H1 (cell line): ENCODE measurements around the gene SCN3A. TPM values are rescaled to one million over a fixed set of nuclear protein-coding genes. Genes with fewer than 3 reads are reported as not detected.

Experiments used
- CTCF ChIA-PET: fragments of 300-600 bp; sonication (Branson Sonifier 250); formaldehyde crosslinking; loops from one replicate; lab custom pipeline; 2021; ENCODE audit not compliant: partially characterized antibody; lab: Charles Lee
- POLR2A ChIA-PET: fragments of 300-600 bp; sonication (Branson Sonifier 250); formaldehyde crosslinking; loops from one replicate; lab custom pipeline; 2021; ENCODE audit warnings: inconsistent platforms; ENCODE audit not compliant: partially characterized antibody; lab: Charles Lee
- DNase-seq, 2 experiments: peaks; one replicate each; pipeline versions ENCODE4 v3.0.0 to v3.0.0-alpha.2; 2010 to 2022; ENCODE audit warnings: low spot score in 2 of 2, low read depth in 1 of 2, mixed read lengths in 1 of 2
- FAIRE-seq: peaks from 2 replicates; lab custom pipeline; 2011; peaks lifted over from hg19 to GRCh38; lab: Jason Lieb, UNC
- H2AFZ ChIP-seq: 2 replicates; pipeline ENCODE4 v1.8.1; 2012; ENCODE audit warnings: low read length, inconsistent platforms
- H2AK5ac ChIP-seq: 2 replicates; pipeline ENCODE4 v1.6.1; 2013; ENCODE audit warnings: low read depth, low read length
- H2BK120ac ChIP-seq: replicated peaks from 2 replicates; pipeline ENCODE3; 2013; ENCODE audit warnings: low read depth, low read length, inconsistent platforms
- H2BK12ac ChIP-seq: 2 replicates; pipeline ENCODE4 v1.6.1; 2013; ENCODE audit warnings: low read depth, low read length
- H2BK15ac ChIP-seq: 2 replicates; pipeline ENCODE4 v1.6.1; 2013; ENCODE audit warnings: low read length
- H2BK20ac ChIP-seq: 2 replicates; pipeline ENCODE4 v1.6.1; 2013; ENCODE audit warnings: low read length
- H2BK5ac ChIP-seq: 2 replicates; pipeline ENCODE4 v1.6.1; 2013; ENCODE audit warnings: low read depth, low read length
- H3K14ac ChIP-seq: 2 replicates; pipeline ENCODE4 v1.6.1; 2013; ENCODE audit warnings: inconsistent platforms; ENCODE audit not compliant: insufficient read length
- H3K18ac ChIP-seq: 2 replicates; pipeline ENCODE4 v1.6.1; 2013; ENCODE audit warnings: low read length; ENCODE audit errors: extremely low read depth
- H3K23ac ChIP-seq: 2 replicates; pipeline ENCODE4 v1.6.1; 2013; ENCODE audit warnings: inconsistent platforms; ENCODE audit not compliant: insufficient read length
- H3K23me2 ChIP-seq: 2 replicates; pipeline ENCODE4 v1.6.1; 2013; ENCODE audit warnings: low read depth, low read length
- H3K27ac ChIP-seq: 2 replicates; pipeline ENCODE4 v1.6.1; 2011; ENCODE audit warnings: low read depth, low read length, inconsistent platforms
- H3K27me3 ChIP-seq, 4 experiments: replicated peaks in 1 of 4; 1 replicate in 1 of 4; 2 replicates in 3 of 4; pipeline versions ENCODE4 v1.6.1 to v1.8.1; 2011 to 2013; ENCODE audit warnings: low read length in 3 of 4, mild to moderate bottlenecking in 3 of 4, inconsistent platforms in 2 of 4, mixed read lengths in 2 of 4, moderate library complexity in 1 of 4; ENCODE audit not compliant: control insufficient read depth in 3 of 4, insufficient read depth in 3 of 4; ENCODE audit errors: extremely low read depth in 1 of 4
- H3K36me3 ChIP-seq, 4 experiments: 2 replicates each; pipeline versions ENCODE4 v1.6.1 to v1.8.1; 2011 to 2013; ENCODE audit warnings: mild to moderate bottlenecking in 4 of 4, low read length in 3 of 4, moderate library complexity in 2 of 4, control low read depth in 1 of 4, inconsistent platforms in 1 of 4; ENCODE audit not compliant: insufficient read depth in 4 of 4, control insufficient read depth in 2 of 4
- H3K4ac ChIP-seq: replicated peaks from 2 replicates; pipeline ENCODE3; 2013; ENCODE audit warnings: low read length, low read depth, mixed read lengths, inconsistent platforms; ENCODE audit not compliant: insufficient read length
- H3K4me1 ChIP-seq, 4 experiments: replicated peaks in 1 of 4; 1 replicate in 1 of 4; 2 replicates in 3 of 4; pipeline versions ENCODE4 v1.6.1 to v1.8.1; 2011 to 2013; ENCODE audit warnings: low read length in 3 of 4, inconsistent platforms in 2 of 4, mixed read lengths in 1 of 4; ENCODE audit not compliant: insufficient read depth in 4 of 4, control insufficient read depth in 3 of 4
- H3K4me2 ChIP-seq, 2 experiments: 2 replicates each; pipeline versions ENCODE4 v1.6.1 to v1.8.1; 2011 to 2013; ENCODE audit warnings: low read depth in 2 of 2, low read length in 2 of 2, control low read depth in 1 of 2, inconsistent platforms in 1 of 2, mild to moderate bottlenecking in 1 of 2; ENCODE audit not compliant: insufficient read depth in 1 of 2
- H3K4me3 ChIP-seq, 4 experiments: fragments of 200-600, 300-600 bp in 1 of 4; sonication (generic), shearing (Covaris generic), sonication (Bioruptor Twin) in 1 of 4; 2 replicates each; pipeline versions ENCODE4 v1.5.1 to v1.8.1; 2011 to 2016; ENCODE audit warnings: low read length in 4 of 4, low read depth in 3 of 4, control low read depth in 2 of 4, inconsistent platforms in 2 of 4, mild to moderate bottlenecking in 2 of 4, mixed read lengths in 1 of 4, moderate library complexity in 1 of 4; ENCODE audit not compliant: insufficient read depth in 2 of 4; ENCODE audit errors: extremely low read depth in 1 of 4
- H3K56ac ChIP-seq: replicated peaks from 2 replicates; pipeline ENCODE3; 2013; ENCODE audit warnings: low read depth, mild to moderate bottlenecking, mixed read lengths, low read length, inconsistent platforms; ENCODE audit not compliant: insufficient read length
- H3K79me1 ChIP-seq: 2 replicates; pipeline ENCODE4 v1.6.1; 2013; ENCODE audit warnings: low read depth, low read length, control low read depth
- H3K79me2 ChIP-seq, 2 experiments: 2 replicates each; pipeline versions ENCODE4 v1.6.1 to v1.8.1; 2012 to 2013; ENCODE audit warnings: low read length in 2 of 2, mild to moderate bottlenecking in 2 of 2, inconsistent platforms in 1 of 2; ENCODE audit not compliant: insufficient read depth in 2 of 2, control insufficient read depth in 1 of 2
- H3K9ac ChIP-seq, 4 experiments: replicated peaks in 1 of 4; 1 replicate in 1 of 4; 2 replicates in 3 of 4; pipeline versions ENCODE4 v1.6.1 to v1.8.1; 2011 to 2013; ENCODE audit warnings: low read depth in 3 of 4, low read length in 3 of 4, control low read depth in 2 of 4, mild to moderate bottlenecking in 2 of 4, moderate library complexity in 2 of 4, inconsistent platforms in 1 of 4; ENCODE audit errors: extremely low read depth in 1 of 4
- H3K9me3 ChIP-seq, 2 experiments: 2 replicates each; pipeline versions ENCODE4 v1.6.1 to v1.8.1; 2012 to 2013; ENCODE audit warnings: mild to moderate bottlenecking in 2 of 2, moderate library complexity in 2 of 2, control low read depth in 1 of 2, inconsistent platforms in 1 of 2, low read depth in 1 of 2, low read length in 1 of 2, mixed read lengths in 1 of 2; ENCODE audit not compliant: insufficient read depth in 2 of 2
- H4K20me1 ChIP-seq, 2 experiments: replicated peaks in 1 of 2; 2 replicates each; pipeline versions ENCODE3 to v1.8.1; 2011 to 2013; ENCODE audit warnings: inconsistent platforms in 2 of 2, low read length in 2 of 2, mild to moderate bottlenecking in 1 of 2; ENCODE audit not compliant: insufficient read depth in 2 of 2, control insufficient read depth in 1 of 2
- H4K5ac ChIP-seq: 2 replicates; pipeline ENCODE4 v1.6.1; 2013; ENCODE audit warnings: low read length, low read depth, mixed read lengths, inconsistent platforms; ENCODE audit not compliant: insufficient read length
- H4K8ac ChIP-seq: 2 replicates; pipeline ENCODE4 v1.8.0; 2013; ENCODE audit warnings: mild to moderate bottlenecking, moderate library complexity, low read length, inconsistent platforms; ENCODE audit not compliant: insufficient read depth; ENCODE audit errors: extremely low read depth
- H4K91ac ChIP-seq: replicated peaks from 2 replicates; pipeline ENCODE3; 2013; ENCODE audit warnings: low read length, mixed read lengths, inconsistent platforms; ENCODE audit not compliant: insufficient read length
- SP4 ChIP-seq: IDR thresholded peaks from 2 replicates; pipeline ENCODE4 v1.6.1; 2012; ENCODE audit warnings: low read length, inconsistent platforms
- SRF ChIP-seq: IDR thresholded peaks from 2 replicates; pipeline ENCODE4 v1.6.1; 2011; ENCODE audit warnings: mild to moderate bottlenecking, low read depth, low read length, moderate library complexity
- ZNF274 ChIP-seq: IDR thresholded peaks from 2 replicates; pipeline ENCODE4 v1.7.0; 2012; ENCODE audit warnings: low read length, borderline replicate concordance; ENCODE audit errors: extremely low read depth
- WGBS, 2 experiments: shearing (Covaris generic) in 1 of 2; methylation state at CpG; one replicate each; pipeline versions ENCODE4 v1.1.6 to v1.1.7; 2013 to 2015; ENCODE audit warnings: low lambda C conversion rate in 2 of 2, mixed read lengths in 2 of 2, inconsistent platforms in 1 of 2, low coverage in 1 of 2, missing lambda C conversion rate in 1 of 2; ENCODE audit not compliant: insufficient replicate concordance in 2 of 2, insufficient coverage in 1 of 2, insufficient read length in 1 of 2; ENCODE audit errors: extremely low coverage in 1 of 2, missing lambda C conversion rate in 1 of 2; 5-methylcytosine and 5-hydroxymethylcytosine counted together
- polyA plus RNA-seq, 7 experiments: library from polyadenylated mRNA; depleted of rRNA in 3 of 7; stranded (reverse) in 5 of 7; unstranded in 2 of 7; fragments of >200 nt in 5 of 7; fragments of 200-250 nt in 2 of 7; gene quantifications; 1 replicate in 5 of 7; 2 replicates in 1 of 7; 4 replicates in 1 of 7; pipeline versions ENCODE4 v1.2.1 to v1.2.3, GENCODE V29; 2011 to 2013; ENCODE audit warnings: missing spikeins in 2 of 7, mixed read lengths in 2 of 7
- total RNA-seq: library from RNA; stranded (reverse); fragmentation: NEBNext Ultra II Directional; extraction: Animal tissue kit (Norgen Biotek cat#: 25700); gene quantifications from 2 replicates; pipeline ENCODE4 v1.2.1, GENCODE V29; 2021
- TF ChIP-seq, protein P1 (sequence below): IDR thresholded peaks from 2 replicates; pipeline ENCODE4 v1.6.1; 2011; ENCODE audit warnings: low read length, improper control_type of control experiment

Gene SCN3A
- total and polyA plus RNA-seq, 2 of the 8 experiments (the other 6 are each of a cell fraction or from before 2014, with no cell fraction given), result 0.02 TPM; not detected in 1

GRCh38 chr2:165193178-165193777, 10.6 kb downstream of the SCN3A start:
- Histone ChIP-seq H3K23me2 (no peaks in the 10 kb centered on the region), H3K79me1 (no peaks in the 10 kb centered on the region), H4K91ac (no peak overlapping the region), H3K27ac (no peak overlapping the region), H4K8ac (no peak overlapping the region), H2BK12ac (no peak overlapping the region), H3K9me3 (no peaks in the 10 kb centered on the region), H3K18ac (no peak overlapping the region), H2AK5ac (no peak overlapping the region), H3K36me3 (no peaks in the 10 kb centered on the region; a peak in 1 of 8 replicates), H3K23ac (no peak overlapping the region), H2BK15ac (no peak overlapping the region)
- DNase-seq (no peak), FAIRE-seq (no peak)
- TF ChIP-seq, protein P1, sequence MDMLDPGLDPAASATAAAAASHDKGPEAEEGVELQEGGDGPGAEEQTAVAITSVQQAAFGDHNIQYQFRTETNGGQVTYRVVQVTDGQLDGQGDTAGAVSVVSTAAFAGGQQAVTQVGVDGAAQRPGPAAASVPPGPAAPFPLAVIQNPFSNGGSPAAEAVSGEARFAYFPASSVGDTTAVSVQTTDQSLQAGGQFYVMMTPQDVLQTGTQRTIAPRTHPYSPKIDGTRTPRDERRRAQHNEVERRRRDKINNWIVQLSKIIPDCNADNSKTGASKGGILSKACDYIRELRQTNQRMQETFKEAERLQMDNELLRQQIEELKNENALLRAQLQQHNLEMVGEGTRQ, result no peak
- TF ChIP-seq SRF, result no peak
- TF ChIP-seq ZNF274, result no peak
- no peak for TF ChIP-seq SP4
- TF ChIP-seq, all 59 proteins: peak for 0
- H3K79me2 ChIP-seq, result no peaks in the 10 kb centered on the region
- no peak overlapping the region for H3K9ac ChIP-seq
- H2BK120ac ChIP-seq, result no peak overlapping the region
- ChIA-PET CTCF (interaction anchor here (0.5 to 1.2 kb wide), 2 partner anchors 160 to 176 kb away, joined by 4 to 5 read pairs; no protein-coding TSS in a partner anchor), POLR2A (no interaction called here)
- no peaks in the 10 kb centered on the region for H3K27me3 ChIP-seq
- H3K14ac ChIP-seq, result no peak overlapping the region
- no peak overlapping the region for H3K4me3 ChIP-seq
- no peak overlapping the region for H3K56ac ChIP-seq
- no peak overlapping the region for H2BK5ac ChIP-seq
- H3K4me1 ChIP-seq, result peaks cover 0 to 2% (median 0%) of the 10 kb centered on the region in 4 experiments; a peak in 1 of 7 replicates
- peak overlapping the region; percentile 8; the same call in 1 of the 2 replicates for H2AFZ ChIP-seq
- no peak overlapping the region for H3K4ac ChIP-seq
- H4K20me1 ChIP-seq, result no peaks in the 10 kb centered on the region
- H3K4me2 ChIP-seq, result no peak overlapping the region
- H4K5ac ChIP-seq, result no peak overlapping the region
- H2BK20ac ChIP-seq, result no peak overlapping the region
- WGBS, 2 experiments, result 88% methylated on average over 4 of the region's 4 CpGs; no CpG with 5 or more reads in 1 of the 2 experiments
